ENCODE measurements around the gene SEMA3C.

Gene SEMA3C

DNA sequence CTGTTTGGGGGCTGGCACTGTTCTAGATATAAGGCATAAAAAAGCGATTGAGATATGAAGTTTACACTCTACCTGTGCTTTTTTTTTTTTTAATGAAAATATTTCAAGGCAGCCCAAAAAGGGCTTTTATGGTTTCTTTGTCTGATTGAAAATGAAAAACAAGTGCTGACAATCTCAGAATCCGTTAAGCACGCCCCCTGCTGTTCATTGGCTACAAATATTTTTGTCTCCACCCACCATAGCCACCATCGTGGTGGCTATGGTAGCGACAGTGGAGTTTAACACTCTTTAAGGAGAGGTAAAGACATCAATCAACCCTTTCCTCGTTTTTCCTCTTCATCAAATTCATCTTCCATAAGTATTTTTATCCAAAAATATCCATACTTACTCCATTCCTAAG, 186.2 kb downstream of the SEMA3C start:
- FAIRE-seq: no peak

DNA sequence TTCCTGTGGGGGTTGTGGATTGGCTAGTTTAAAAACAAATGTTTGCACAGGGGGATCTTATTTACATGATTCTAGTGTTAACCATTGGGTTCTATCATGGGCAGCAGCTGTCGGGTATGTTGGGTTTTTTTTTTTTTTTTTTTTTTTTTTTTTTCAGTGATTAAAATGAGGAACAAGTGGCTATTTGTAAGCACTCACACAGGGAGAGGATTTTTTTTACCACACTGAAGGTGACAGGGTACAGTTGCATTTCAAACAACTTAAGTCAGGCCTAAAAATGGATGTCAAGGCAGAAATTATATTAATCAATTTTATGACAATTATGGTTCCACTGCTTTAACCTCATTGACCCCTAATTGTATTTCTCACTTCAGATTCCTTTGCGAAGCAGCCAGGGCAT, 187.6 kb downstream of the SEMA3C start:
- no peak for DNase-seq (ENCODE audit: insufficient read length, low spot score)
- no peak for FAIRE-seq
- no peak for TF ChIP-seq POLR2AphosphoS5 (IDR thresholded peaks at IDR 0.05; ENCODE audit: low read depth, low read length)
- TF ChIP-seq TAF1 (IDR thresholded peaks at IDR 0.05; ENCODE audit: low read depth, low read length): no peak
- TF ChIP-seq POLR2A (IDR thresholded peaks at IDR 0.05; ENCODE audit: low read depth, low read length): no peak
- no peak for TF ChIP-seq SPI1 (IDR thresholded peaks at IDR 0.05; ENCODE audit: low read depth, low read length)
- TF ChIP-seq POU2F2 (IDR thresholded peaks at IDR 0.05; ENCODE audit: low read depth, low read length): no peak
- TF ChIP-seq PAX5 (IDR thresholded peaks at IDR 0.05; ENCODE audit: insufficient read depth, low read length, severe bottlenecking): no peak

More for the DNA sequence above, 186.2 kb downstream of the SEMA3C start:
- no peak for DNase-seq (ENCODE audit: insufficient read length, low spot score)
- TF ChIP-seq SPI1 (IDR thresholded peaks at IDR 0.05; ENCODE audit: low read depth, low read length) (no peak), POLR2A (IDR thresholded peaks at IDR 0.05; ENCODE audit: low read depth, low read length) (no peak), PAX5 (IDR thresholded peaks at IDR 0.05; ENCODE audit: insufficient read depth, low read length, severe bottlenecking) (no peak), POLR2AphosphoS5 (IDR thresholded peaks at IDR 0.05; ENCODE audit: low read depth, low read length) (no peak), POU2F2 (IDR thresholded peaks at IDR 0.05; ENCODE audit: low read depth, low read length) (no peak), TAF1 (IDR thresholded peaks at IDR 0.05; ENCODE audit: low read depth, low read length) (no peak)

DNA sequence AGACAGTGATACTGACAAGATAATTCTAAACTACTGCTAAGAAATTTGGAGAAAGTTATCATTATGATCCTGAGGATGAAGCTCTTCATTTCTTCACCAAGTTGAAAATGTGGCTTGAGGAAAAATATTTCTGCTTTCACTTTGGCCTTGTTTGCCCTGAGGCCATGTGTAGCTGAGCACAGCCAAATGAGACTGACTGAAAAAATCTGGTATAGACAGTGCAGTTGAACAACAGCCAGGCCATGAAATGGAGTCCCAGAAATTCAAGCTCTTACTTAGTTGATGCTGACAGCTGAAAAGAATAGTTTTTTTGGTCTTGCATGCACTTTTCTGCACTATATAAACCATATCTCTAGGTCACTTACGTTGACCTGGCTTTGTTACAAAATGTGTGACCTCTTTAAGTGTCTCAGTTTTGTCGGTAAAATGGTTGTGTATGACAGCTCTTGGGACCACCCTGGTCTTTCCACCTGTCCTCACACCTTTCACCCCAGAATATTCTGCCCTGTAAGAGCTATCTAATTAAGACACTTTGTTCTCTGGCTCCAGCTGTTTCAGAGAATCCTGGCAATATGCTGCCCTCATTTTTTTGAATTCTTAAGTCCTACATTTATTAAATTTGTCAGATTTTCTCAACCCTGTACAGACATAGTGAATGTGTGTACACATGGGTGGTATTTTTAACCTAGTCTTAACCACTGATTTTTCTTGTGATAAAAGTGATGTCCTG, 189.1 kb downstream of the SEMA3C start:
- TF ChIP-seq POLR2A (IDR thresholded peaks at IDR 0.05; ENCODE audit: low read depth, low read length) (no peak), TAF1 (IDR thresholded peaks at IDR 0.05; ENCODE audit: low read depth, low read length) (no peak), PAX5 (IDR thresholded peaks at IDR 0.05; ENCODE audit: insufficient read depth, low read length, severe bottlenecking) (no peak), SPI1 (IDR thresholded peaks at IDR 0.05; ENCODE audit: low read depth, low read length) (no peak), POU2F2 (IDR thresholded peaks at IDR 0.05; ENCODE audit: low read depth, low read length) (no peak), POLR2AphosphoS5 (IDR thresholded peaks at IDR 0.05; ENCODE audit: low read depth, low read length) (no peak)
- FAIRE-seq: no peak

DNA sequence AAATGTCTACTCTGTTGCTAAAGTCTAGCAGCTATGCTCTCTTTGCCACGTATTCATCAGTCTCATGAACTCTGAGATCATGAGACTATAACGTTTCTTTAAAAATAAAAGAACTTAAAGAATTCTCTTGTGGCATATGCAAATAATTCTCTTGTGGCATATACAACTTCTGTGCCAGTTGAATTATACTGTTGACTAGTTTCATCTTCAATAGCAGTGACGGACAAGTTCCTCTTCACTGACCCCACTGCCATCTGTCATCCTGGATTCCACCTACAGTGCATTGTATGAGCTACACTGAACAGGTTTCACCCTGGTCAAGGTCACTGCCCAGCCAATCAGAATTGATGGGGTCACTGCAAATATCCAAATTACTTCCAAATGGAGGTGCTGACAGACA, 192.2 kb downstream of the SEMA3C start:
- FAIRE-seq: no peak
- DNase-seq (ENCODE audit: insufficient read length, low spot score): no peak
- TF ChIP-seq POU2F2 (IDR thresholded peaks at IDR 0.05; ENCODE audit: low read depth, low read length) (no peak), SPI1 (IDR thresholded peaks at IDR 0.05; ENCODE audit: low read depth, low read length) (no peak), PAX5 (IDR thresholded peaks at IDR 0.05; ENCODE audit: insufficient read depth, low read length, severe bottlenecking) (no peak), TAF1 (IDR thresholded peaks at IDR 0.05; ENCODE audit: low read depth, low read length) (no peak), POLR2A (IDR thresholded peaks at IDR 0.05; ENCODE audit: low read depth, low read length) (no peak), POLR2AphosphoS5 (IDR thresholded peaks at IDR 0.05; ENCODE audit: low read depth, low read length) (no peak)

More for the DNA sequence above, 189.1 kb downstream of the SEMA3C start:
- no peak for DNase-seq (ENCODE audit: insufficient read length, low spot score)

DNA sequence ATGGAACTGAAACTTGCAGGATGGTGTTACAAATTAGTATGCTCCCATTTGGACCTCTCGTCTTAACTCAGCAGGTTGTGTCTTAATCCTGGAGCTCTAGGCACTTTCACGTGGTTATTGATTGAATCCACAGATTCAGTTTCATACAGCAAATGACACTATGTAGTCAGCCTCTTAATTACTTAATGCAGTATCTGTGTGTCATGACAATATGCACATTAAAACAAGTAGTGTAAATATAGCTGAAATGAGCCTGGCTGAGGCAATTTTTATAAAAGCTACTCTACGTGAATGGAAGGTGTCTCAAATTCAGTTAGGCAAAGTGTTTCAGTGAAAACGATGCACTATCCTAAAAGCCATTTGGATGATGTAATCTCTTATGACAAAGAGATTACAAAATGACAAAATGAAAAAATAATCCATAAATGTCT, 193.7 kb downstream of the SEMA3C start:
- DNase-seq (ENCODE audit: insufficient read length, low spot score) (no peak), FAIRE-seq (no peak)
- TF ChIP-seq SPI1 (IDR thresholded peaks at IDR 0.05; ENCODE audit: low read depth, low read length) (no peak), POLR2AphosphoS5 (IDR thresholded peaks at IDR 0.05; ENCODE audit: low read depth, low read length) (no peak), POU2F2 (IDR thresholded peaks at IDR 0.05; ENCODE audit: low read depth, low read length) (no peak), PAX5 (IDR thresholded peaks at IDR 0.05; ENCODE audit: insufficient read depth, low read length, severe bottlenecking) (no peak), POLR2A (IDR thresholded peaks at IDR 0.05; ENCODE audit: low read depth, low read length) (no peak), TAF1 (IDR thresholded peaks at IDR 0.05; ENCODE audit: low read depth, low read length) (no peak)

DNA sequence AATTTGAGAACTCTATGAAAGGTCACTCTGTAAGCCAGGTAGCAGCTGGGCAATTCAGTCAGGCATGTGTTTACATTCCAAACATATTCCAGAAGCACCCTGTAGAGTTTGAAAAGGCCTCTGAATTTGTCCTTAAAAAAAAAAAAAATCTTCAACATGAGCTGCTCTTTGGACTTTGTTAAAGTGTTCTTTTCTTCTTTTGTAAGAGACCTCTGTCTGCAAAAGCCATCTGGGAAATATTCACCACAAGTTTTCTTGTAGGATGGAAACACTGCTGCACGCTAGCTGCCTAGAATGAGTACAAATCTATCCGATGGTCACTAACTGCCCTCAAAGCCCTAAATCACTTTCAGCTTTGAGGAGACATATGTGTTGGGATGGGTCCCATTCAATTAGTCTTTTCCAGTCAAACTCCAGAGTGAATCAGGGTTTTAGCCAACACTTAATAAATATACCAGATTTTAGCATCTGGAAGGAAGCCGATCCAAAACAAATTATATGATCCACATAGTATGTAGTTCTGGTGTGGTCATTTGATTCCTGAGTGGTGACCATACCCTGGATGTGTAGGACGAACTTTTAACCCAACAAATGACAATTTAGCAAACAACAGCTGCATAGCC, 194.5 kb downstream of the SEMA3C start:
- FAIRE-seq: no peak
- TF ChIP-seq POLR2AphosphoS5 (IDR thresholded peaks at IDR 0.05; ENCODE audit: low read depth, low read length) (no peak), PAX5 (IDR thresholded peaks at IDR 0.05; ENCODE audit: insufficient read depth, low read length, severe bottlenecking) (no peak), TAF1 (IDR thresholded peaks at IDR 0.05; ENCODE audit: low read depth, low read length) (no peak), POU2F2 (IDR thresholded peaks at IDR 0.05; ENCODE audit: low read depth, low read length) (no peak), POLR2A (IDR thresholded peaks at IDR 0.05; ENCODE audit: low read depth, low read length) (no peak), SPI1 (IDR thresholded peaks at IDR 0.05; ENCODE audit: low read depth, low read length) (no peak)
- DNase-seq (ENCODE audit: insufficient read length, low spot score): no peak

DNA sequence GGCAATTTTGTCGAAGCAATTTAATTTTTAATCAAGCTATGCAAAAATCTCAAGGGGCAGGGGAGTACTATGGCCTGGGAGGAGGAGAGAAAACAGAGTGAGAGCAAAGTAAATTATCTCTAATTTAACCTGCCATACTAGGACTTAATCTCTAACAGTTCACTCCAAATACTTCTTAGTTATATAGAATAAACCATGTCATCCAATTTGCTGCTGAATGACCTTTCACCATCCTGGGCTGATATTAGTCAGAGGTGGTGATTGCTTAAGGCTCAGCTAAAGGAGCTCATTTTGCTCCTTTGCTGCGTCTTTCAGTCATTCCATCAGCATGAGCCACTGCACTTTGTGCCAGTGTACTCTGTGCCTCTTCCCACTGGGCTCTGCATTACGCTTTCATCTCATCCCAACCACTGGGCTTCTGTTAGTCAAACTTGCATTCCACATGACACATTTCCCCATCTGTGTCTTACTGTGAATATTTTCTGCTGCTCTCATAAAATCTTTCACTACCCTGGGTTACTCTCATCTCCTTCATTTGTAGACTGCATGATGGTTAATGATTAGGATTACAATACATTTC, 196.1 kb downstream of the SEMA3C start:
- FAIRE-seq (no peak), DNase-seq (ENCODE audit: insufficient read length, low spot score) (no peak)
- no peak for TF ChIP-seq SPI1 (IDR thresholded peaks at IDR 0.05; ENCODE audit: low read depth, low read length)
- TF ChIP-seq TAF1 (IDR thresholded peaks at IDR 0.05; ENCODE audit: low read depth, low read length): no peak
- no peak for TF ChIP-seq POLR2AphosphoS5 (IDR thresholded peaks at IDR 0.05; ENCODE audit: low read depth, low read length)
- no peak for TF ChIP-seq PAX5 (IDR thresholded peaks at IDR 0.05; ENCODE audit: insufficient read depth, low read length, severe bottlenecking)
- TF ChIP-seq POLR2A (IDR thresholded peaks at IDR 0.05; ENCODE audit: low read depth, low read length): no peak

DNA sequence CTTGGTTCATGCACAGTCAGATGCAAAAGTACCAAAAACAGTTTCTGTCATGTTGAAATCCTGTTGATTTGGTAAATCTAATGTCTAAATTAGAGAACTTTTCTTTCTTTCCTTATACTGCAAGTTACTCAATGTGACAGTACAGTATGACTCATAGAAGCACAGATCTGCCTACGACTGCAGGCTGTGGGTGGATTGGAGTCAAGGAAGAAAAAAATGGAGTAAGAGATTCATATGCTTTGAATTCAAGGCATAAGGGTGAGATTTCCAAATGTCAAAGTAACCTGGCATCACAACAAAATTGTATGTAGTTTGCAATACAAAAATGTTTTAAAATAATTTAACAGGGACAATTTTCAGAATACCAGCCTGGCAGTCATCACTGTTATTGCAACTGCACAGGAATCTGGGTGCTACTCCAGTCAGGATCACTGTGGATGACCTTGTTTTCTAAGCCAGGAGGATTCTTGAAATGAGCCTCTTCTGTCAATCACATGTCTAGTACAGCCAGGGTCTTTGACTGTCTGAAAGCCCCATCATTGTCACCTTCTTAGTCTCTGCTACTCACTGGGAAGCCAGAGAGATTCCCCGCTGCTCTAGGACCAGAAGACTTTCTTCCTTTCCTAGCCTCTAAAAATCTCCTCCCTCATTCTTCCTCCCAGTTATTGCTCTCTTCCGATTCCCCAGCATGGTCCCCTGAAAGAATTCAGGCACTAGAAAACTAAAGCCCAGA, 196.8 kb downstream of the SEMA3C start:
- FAIRE-seq (no peak), DNase-seq (ENCODE audit: insufficient read length, low spot score) (no peak)
- TF ChIP-seq POLR2AphosphoS5 (IDR thresholded peaks at IDR 0.05; ENCODE audit: low read depth, low read length) (no peak), PAX5 (IDR thresholded peaks at IDR 0.05; ENCODE audit: insufficient read depth, low read length, severe bottlenecking) (no peak), POU2F2 (IDR thresholded peaks at IDR 0.05; ENCODE audit: low read depth, low read length) (no peak)

DNA sequence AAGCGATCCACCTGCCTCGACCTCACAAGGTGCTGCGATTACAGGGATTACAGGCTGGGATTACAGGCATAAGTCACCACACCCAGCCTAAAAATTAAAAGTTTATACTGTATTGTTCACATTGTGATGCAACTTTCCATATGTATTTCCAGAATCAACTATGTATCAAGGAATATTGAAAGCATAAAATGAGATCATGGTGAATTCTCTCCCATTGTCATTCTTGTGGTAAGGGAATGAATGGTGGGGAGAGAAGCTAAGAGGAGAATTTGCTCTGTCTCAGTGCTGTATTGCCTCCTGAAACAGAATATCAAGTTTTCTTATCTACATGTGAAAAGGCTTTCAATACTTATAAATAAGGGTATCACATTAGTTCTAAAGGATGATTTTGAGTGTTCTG, 198.7 kb downstream of the SEMA3C start:
- FAIRE-seq: no peak
- TF ChIP-seq POLR2AphosphoS5 (IDR thresholded peaks at IDR 0.05; ENCODE audit: low read depth, low read length) (no peak), POLR2A (IDR thresholded peaks at IDR 0.05; ENCODE audit: low read depth, low read length) (no peak), SPI1 (IDR thresholded peaks at IDR 0.05; ENCODE audit: low read depth, low read length) (no peak), TAF1 (IDR thresholded peaks at IDR 0.05; ENCODE audit: low read depth, low read length) (no peak), PAX5 (IDR thresholded peaks at IDR 0.05; ENCODE audit: insufficient read depth, low read length, severe bottlenecking) (no peak), POU2F2 (IDR thresholded peaks at IDR 0.05; ENCODE audit: low read depth, low read length) (no peak)
- no peak for DNase-seq (ENCODE audit: insufficient read length, low spot score)
